ENCODE results near the gene MEI1.

MEI1 gene

DNA sequence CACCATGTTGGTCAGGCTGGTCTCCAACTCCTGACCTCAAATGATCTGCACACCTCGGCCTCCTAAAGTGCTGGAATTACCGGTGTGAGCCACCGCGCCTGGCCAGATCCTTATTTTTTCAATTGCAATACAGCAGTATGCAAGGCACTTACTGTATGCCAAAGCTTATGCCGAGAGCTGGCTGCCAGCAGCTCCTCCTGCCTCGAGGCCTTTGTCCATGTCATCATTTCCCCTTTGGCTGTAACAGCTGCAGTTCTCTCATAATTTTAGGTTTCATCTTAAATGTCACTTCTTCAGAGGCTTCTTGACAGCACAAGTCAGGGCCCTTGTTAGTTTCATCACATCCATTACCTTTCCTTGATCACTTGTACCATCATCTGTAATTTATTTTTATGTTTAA is 132.1 kb downstream of the MEI1 start:
- Histone ChIP-seq H3K4ac (ENCODE audit: low read depth, low read length) (peak overlapping the region; percentile 77), H3K23ac (ENCODE audit: low read length) (no peak overlapping the region), H3K27me3 (ENCODE audit: insufficient read depth, low read length, poor library complexity) (no peaks in the 10 kb centered on the region), H2BK5ac (ENCODE audit: low read length) (peak overlapping the region; percentile 44), H3K9ac (ENCODE audit: low read length) (no peak overlapping the region), H3K4me3 (ENCODE audit: low read length) (no peak overlapping the region), H3K79me1 (ENCODE audit: low read length) (peaks cover 8% of the 10 kb centered on the region), H3K79me2 (ENCODE audit: control insufficient read depth, insufficient read depth, low read length) (peaks cover 27% of the 10 kb centered on the region), H3K18ac (ENCODE audit: low read length) (peak overlapping the region; percentile 15), H3K4me2 (ENCODE audit: low read length) (no peak overlapping the region), H2BK15ac (replicated peaks; ENCODE audit: low read depth) (no peak overlapping the region), H3K56ac (ENCODE audit: low read length) (peak overlapping the region; percentile 73), H3K4me1 (ENCODE audit: control insufficient read depth, low read depth, low read length) (peaks cover 4% of the 10 kb centered on the region), H3K36me3 (ENCODE audit: control insufficient read depth, insufficient read depth, low read length) (peaks cover 5% of the 10 kb centered on the region), H4K8ac (ENCODE audit: low read depth, low read length) (no peak overlapping the region), H4K5ac (ENCODE audit: low read length) (no peak overlapping the region), H2BK120ac (ENCODE audit: low read depth, low read length) (no peak overlapping the region), H3K27ac (ENCODE audit: low read depth, low read length) (no peak overlapping the region), H2AK5ac (ENCODE audit: low read length) (peak overlapping the region; percentile 79)
- WGBS (ENCODE audit: extremely low coverage, insufficient coverage, low lambda C conversion rate) = no CpG with 5 or more reads among the region's 6 CpGs
- DNase-seq = peak; percentile 41

DNA sequence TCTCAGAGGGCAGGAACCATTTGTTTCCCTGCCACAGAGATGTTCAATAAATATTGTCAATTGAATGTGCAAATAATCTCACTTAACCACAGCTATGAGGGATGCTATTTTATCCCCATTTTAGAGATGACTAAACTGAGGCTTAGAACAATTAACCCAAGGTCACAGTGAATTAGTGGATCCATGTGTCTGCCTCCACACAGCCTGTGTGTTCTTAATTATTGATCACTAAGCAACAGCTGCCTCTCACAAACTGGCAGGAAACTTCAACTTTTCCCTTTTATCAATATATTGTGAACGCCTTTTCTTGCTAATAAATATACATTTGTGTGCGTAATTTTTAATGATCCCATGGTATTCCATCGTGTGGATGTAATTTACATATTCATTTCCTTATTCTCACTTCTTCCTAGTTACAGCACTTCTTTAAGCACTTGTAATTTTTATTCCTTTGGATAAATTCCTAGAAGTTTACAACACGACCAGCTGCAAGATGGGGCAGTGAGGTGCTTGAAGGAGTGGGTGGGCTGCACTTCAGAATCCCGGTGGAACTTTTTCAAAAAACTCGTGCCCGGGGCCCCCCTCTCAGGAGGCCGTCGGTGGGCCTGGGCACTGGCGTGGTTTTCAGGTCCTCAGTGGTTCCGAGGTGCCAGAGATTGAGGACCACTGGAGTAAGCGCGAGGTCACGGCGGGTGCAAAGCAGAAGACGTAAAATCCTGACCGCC is 132.7 kb downstream of the MEI1 start:
- no peak for DNase-seq

DNA sequence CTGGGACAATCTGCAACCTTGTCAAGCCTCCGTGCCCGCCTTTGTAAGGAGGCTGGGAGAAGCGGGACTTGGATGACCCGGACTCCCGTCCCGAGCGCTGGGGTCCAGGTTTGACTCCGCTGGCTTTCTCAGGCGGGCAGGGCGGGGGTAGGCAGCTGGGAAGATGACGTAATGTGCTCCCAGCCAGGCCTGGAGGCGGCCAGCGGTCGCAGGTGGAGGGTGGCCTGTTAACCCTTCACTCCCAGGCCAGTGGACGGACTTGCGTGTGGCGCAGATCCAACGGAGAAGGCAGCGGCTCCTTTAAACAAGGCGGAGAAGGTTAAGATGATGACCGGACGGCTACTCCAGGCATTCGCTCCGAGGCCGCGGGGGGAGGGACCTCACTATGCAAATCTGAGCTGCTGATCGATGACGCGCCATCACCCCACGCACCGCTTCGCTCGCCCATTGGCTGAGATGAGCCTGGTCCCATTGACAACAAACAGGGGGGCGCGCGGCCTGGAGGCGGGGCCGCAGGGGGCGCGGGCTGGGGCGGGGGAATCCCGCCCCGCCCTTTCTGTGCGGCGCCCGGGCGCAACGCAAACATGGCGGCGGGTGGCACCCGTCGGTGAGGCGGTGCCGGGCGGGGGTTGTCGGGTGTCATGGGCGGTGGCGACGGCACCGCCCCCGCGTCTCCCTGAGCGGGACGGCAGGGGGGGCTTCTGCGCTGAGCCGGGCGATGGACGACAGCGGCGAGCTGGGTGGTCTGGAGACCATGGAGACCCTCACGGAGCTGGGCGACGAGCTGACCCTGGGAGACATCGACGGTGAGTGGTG is 133.5 kb downstream of the MEI1 start, which contains the start of gene SREBF2:
Gene SREBF2, plus strand, starts transcription at position 553 of the 816 bp plus-strand sequence. Its CDS starts 166 bp downstream, at position 719.
- H3K36me3 ChIP-seq (ENCODE audit: control insufficient read depth, insufficient read depth, low read length) = peaks cover 5% of the 10 kb centered on the region
- peak within 1 kb of the TSS; percentile 80 for H2BK15ac ChIP-seq (replicated peaks; ENCODE audit: low read depth)
- peak within 1 kb of the TSS; percentile 69 for H3K4me2 ChIP-seq (ENCODE audit: low read length)
- peak within 1 kb of the TSS; percentile 29 for H3K23ac ChIP-seq (ENCODE audit: low read length)
- peak within 1 kb of the TSS; percentile 98 for H3K56ac ChIP-seq (ENCODE audit: low read length)
- peak within 1 kb of the TSS; percentile 91 for H2BK5ac ChIP-seq (ENCODE audit: low read length)
- peak within 1 kb of the TSS; percentile 98 for H3K18ac ChIP-seq (ENCODE audit: low read length)
- no peaks in the 10 kb centered on the region for H3K27me3 ChIP-seq (ENCODE audit: insufficient read depth, low read length, poor library complexity)
- H3K4me1 ChIP-seq (ENCODE audit: control insufficient read depth, low read depth, low read length) = peaks cover 2% of the 10 kb centered on the region
- H3K4ac ChIP-seq (ENCODE audit: low read depth, low read length) = peak within 1 kb of the TSS; percentile 99
- peak within 1 kb of the TSS; percentile 96 for H3K9ac ChIP-seq (ENCODE audit: low read length)
- H3K27ac ChIP-seq (ENCODE audit: low read depth, low read length) = peak within 1 kb of the TSS; percentile 97
- WGBS (ENCODE audit: extremely low coverage, insufficient coverage, low lambda C conversion rate) = no CpG with 5 or more reads among the region's 75 CpGs
- peaks cover 35% of the 10 kb centered on the region for H3K79me2 ChIP-seq (ENCODE audit: control insufficient read depth, insufficient read depth, low read length)
- H2BK120ac ChIP-seq (ENCODE audit: low read depth, low read length) = peak within 1 kb of the TSS; percentile 88
- H2AK5ac ChIP-seq (ENCODE audit: low read length) = no peak within 1 kb of the TSS
- H4K5ac ChIP-seq (ENCODE audit: low read length) = no peak within 1 kb of the TSS
- H4K8ac ChIP-seq (ENCODE audit: low read depth, low read length) = peak within 1 kb of the TSS; percentile 7
- DNase-seq = peak; percentile 100
- H3K4me3 ChIP-seq (ENCODE audit: low read length) = peak within 1 kb of the TSS; percentile 87
- peaks cover 10% of the 10 kb centered on the region for H3K79me1 ChIP-seq (ENCODE audit: low read length)

More for the DNA sequence above, 132.7 kb downstream of the MEI1 start:
- Histone ChIP-seq H3K4me1 (ENCODE audit: control insufficient read depth, low read depth, low read length) (peaks cover 2% of the 10 kb centered on the region), H4K5ac (ENCODE audit: low read length) (no peak overlapping the region), H3K23ac (ENCODE audit: low read length) (peak overlapping the region; percentile 29), H3K79me1 (ENCODE audit: low read length) (peaks cover 10% of the 10 kb centered on the region), H2BK5ac (ENCODE audit: low read length) (peak overlapping the region; percentile 88), H4K8ac (ENCODE audit: low read depth, low read length) (peak overlapping the region; percentile 7), H3K27ac (ENCODE audit: low read depth, low read length) (peak overlapping the region; percentile 97), H3K4me3 (ENCODE audit: low read length) (peak overlapping the region; percentile 19), H3K27me3 (ENCODE audit: insufficient read depth, low read length, poor library complexity) (no peaks in the 10 kb centered on the region), H2BK120ac (ENCODE audit: low read depth, low read length) (peak overlapping the region; percentile 88), H2AK5ac (ENCODE audit: low read length) (no peak overlapping the region), H3K4ac (ENCODE audit: low read depth, low read length) (peak overlapping the region; percentile 99), H3K36me3 (ENCODE audit: control insufficient read depth, insufficient read depth, low read length) (peaks cover 5% of the 10 kb centered on the region), H3K4me2 (ENCODE audit: low read length) (peak overlapping the region; percentile 54), H3K56ac (ENCODE audit: low read length) (peak overlapping the region; percentile 93), H3K79me2 (ENCODE audit: control insufficient read depth, insufficient read depth, low read length) (peaks cover 33% of the 10 kb centered on the region), H2BK15ac (replicated peaks; ENCODE audit: low read depth) (peak overlapping the region; percentile 80), H3K18ac (ENCODE audit: low read length) (peak overlapping the region; percentile 98), H3K9ac (ENCODE audit: low read length) (peak overlapping the region; percentile 82)
- WGBS (ENCODE audit: extremely low coverage, insufficient coverage, low lambda C conversion rate) = no CpG with 5 or more reads among the region's 17 CpGs

DNA sequence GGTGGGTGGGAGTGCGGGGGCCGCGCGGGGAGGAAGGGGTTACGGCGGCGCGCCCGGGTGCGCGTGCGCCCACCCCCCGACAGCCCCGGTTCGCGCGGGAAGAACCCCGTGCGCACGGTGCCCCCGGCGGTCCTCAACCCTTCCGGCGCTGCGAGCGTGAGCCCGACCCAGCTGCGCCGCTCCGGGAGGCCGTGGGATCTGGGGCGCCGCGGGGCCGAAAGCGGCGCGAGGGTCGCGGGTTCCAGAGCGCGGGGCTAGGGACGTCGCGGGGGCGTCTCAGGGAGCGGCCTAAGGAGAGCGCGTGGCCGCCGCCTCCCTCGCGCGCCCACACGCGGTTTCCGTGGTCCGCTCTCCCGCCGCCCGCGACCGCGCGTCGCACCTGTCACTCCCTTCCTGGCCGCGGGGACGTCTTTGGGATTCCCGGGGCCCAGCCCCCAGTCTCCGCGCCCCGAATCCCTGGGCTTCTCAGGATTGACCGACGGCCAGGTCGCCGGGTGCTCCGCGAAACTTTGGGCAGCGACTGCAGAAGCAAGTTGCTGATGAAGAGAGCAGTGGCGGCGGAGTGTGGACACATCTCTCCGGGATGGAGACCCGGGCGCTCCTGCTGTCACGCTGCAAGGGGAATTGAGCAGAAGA is 134.2 kb downstream of the MEI1 start:
- peaks cover 14% of the 10 kb centered on the region for H3K79me1 ChIP-seq (ENCODE audit: low read length)
- no peak overlapping the region for H4K5ac ChIP-seq (ENCODE audit: low read length)
- H3K4me2 ChIP-seq (ENCODE audit: low read length) = peak overlapping the region; percentile 69
- peaks cover 2% of the 10 kb centered on the region for H3K4me1 ChIP-seq (ENCODE audit: control insufficient read depth, low read depth, low read length)
- peak overlapping the region; percentile 92 for H3K4ac ChIP-seq (ENCODE audit: low read depth, low read length)
- H3K23ac ChIP-seq (ENCODE audit: low read length) = no peak overlapping the region
- no CpG with 5 or more reads among the region's 86 CpGs for WGBS (ENCODE audit: extremely low coverage, insufficient coverage, low lambda C conversion rate)
- no peak overlapping the region for H2AK5ac ChIP-seq (ENCODE audit: low read length)
- peak overlapping the region; percentile 31 for H2BK120ac ChIP-seq (ENCODE audit: low read depth, low read length)
- peak overlapping the region; percentile 98 for H3K56ac ChIP-seq (ENCODE audit: low read length)
- H4K8ac ChIP-seq (ENCODE audit: low read depth, low read length) = no peak overlapping the region
- H3K18ac ChIP-seq (ENCODE audit: low read length) = peak overlapping the region; percentile 94
- peak overlapping the region; percentile 87 for H3K4me3 ChIP-seq (ENCODE audit: low read length)
- DNase-seq = no peak
- peak overlapping the region; percentile 94 for H3K27ac ChIP-seq (ENCODE audit: low read depth, low read length)
- H2BK5ac ChIP-seq (ENCODE audit: low read length) = peak overlapping the region; percentile 91
- H3K9ac ChIP-seq (ENCODE audit: low read length) = peak overlapping the region; percentile 96
- H3K27me3 ChIP-seq (ENCODE audit: insufficient read depth, low read length, poor library complexity) = no peaks in the 10 kb centered on the region
- H3K36me3 ChIP-seq (ENCODE audit: control insufficient read depth, insufficient read depth, low read length) = peaks cover 5% of the 10 kb centered on the region
- H2BK15ac ChIP-seq (replicated peaks; ENCODE audit: low read depth) = no peak overlapping the region
- H3K79me2 ChIP-seq (ENCODE audit: control insufficient read depth, insufficient read depth, low read length) = peaks cover 42% of the 10 kb centered on the region

DNA sequence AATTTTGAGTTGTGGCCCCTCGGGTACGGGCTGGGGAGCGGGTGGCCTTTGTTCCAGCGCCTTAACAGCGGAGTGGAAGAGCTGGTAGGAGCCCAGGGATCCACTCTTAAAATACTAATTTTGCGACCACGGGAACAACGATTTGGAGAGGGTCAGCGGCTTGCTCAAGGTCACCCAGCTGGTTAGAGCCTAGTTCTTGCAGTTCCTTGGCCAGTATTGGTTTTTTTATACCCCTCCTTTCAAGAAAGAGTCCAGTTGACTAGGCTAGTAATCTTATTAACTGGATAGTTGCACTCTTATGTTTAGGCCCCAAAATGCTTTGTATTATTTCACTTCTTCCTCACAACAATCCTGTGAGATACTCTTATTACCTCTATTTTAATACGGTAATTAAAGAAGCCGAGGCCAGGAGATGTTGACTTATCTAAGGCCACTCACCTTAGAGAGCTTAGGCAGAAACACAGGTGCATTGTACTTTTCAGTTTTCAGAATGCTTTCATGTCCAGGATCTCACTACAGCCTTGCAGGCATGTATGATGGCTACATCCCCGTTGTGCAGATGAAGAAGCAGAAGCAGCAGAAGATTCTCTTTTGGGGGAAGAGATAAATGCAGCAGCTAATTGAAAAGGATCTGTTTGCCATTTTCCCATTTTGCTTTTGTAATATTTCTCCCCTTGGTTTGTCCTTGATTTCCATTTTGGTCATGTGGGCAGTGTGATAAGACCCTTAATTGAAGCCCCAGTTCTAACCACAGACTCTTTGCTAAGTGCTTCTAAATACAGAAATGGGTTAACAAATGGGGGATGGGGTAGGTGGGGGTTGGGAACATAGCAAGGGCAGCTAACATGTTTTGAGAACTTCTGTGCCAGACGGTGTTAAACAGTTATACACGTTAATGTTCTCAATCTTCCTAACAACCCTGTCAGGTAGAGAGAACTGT is 135.0 kb downstream of the MEI1 start:
- DNase-seq = no peak
- H3K4me2 ChIP-seq (ENCODE audit: low read length) = peak overlapping the region; percentile 69
- no CpG with 5 or more reads among the region's 14 CpGs for WGBS (ENCODE audit: extremely low coverage, insufficient coverage, low lambda C conversion rate)
- no peak overlapping the region for H2BK15ac ChIP-seq (replicated peaks; ENCODE audit: low read depth)
- H3K27ac ChIP-seq (ENCODE audit: low read depth, low read length) = peak overlapping the region; percentile 94
- peaks cover 19% of the 10 kb centered on the region for H3K79me1 ChIP-seq (ENCODE audit: low read length)
- H3K27me3 ChIP-seq (ENCODE audit: insufficient read depth, low read length, poor library complexity) = no peaks in the 10 kb centered on the region
- H4K5ac ChIP-seq (ENCODE audit: low read length) = no peak overlapping the region
- peak overlapping the region; percentile 56 for H2BK120ac ChIP-seq (ENCODE audit: low read depth, low read length)
- H2BK5ac ChIP-seq (ENCODE audit: low read length) = peak overlapping the region; percentile 91
- peak overlapping the region; percentile 87 for H3K4me3 ChIP-seq (ENCODE audit: low read length)
- peaks cover 5% of the 10 kb centered on the region for H3K36me3 ChIP-seq (ENCODE audit: control insufficient read depth, insufficient read depth, low read length)
- H3K9ac ChIP-seq (ENCODE audit: low read length) = peak overlapping the region; percentile 96
- H3K56ac ChIP-seq (ENCODE audit: low read length) = peak overlapping the region; percentile 98
- peak overlapping the region; percentile 94 for H3K18ac ChIP-seq (ENCODE audit: low read length)
- H3K4me1 ChIP-seq (ENCODE audit: control insufficient read depth, low read depth, low read length) = peaks cover 2% of the 10 kb centered on the region
- H3K4ac ChIP-seq (ENCODE audit: low read depth, low read length) = peak overlapping the region; percentile 92
- no peak overlapping the region for H2AK5ac ChIP-seq (ENCODE audit: low read length)
- H4K8ac ChIP-seq (ENCODE audit: low read depth, low read length) = no peak overlapping the region
- H3K23ac ChIP-seq (ENCODE audit: low read length) = peak overlapping the region; percentile 31
- H3K79me2 ChIP-seq (ENCODE audit: control insufficient read depth, insufficient read depth, low read length) = peaks cover 49% of the 10 kb centered on the region

Data from mesendoderm (in vitro differentiated cells).